Left hindlimb (tissue), 1 donor: ENCODE data around the gene ZXDC.
A peak's percentile ranks its signal among the peaks of the same experiment; 100 is the strongest.

Experiments used
- DNase-seq: peaks from one replicate; pipeline ENCODE4 v3.0.0-alpha.2; 2018

ZXDC gene

GRCh38 chr3:126413693-126414080 is 62.0 kb downstream of the ZXDC start:
- DNase-seq = no peak

- DNase-seq = no peak
Observed at GRCh38 chr3:126412841-126413692, 62.6 kb downstream of the ZXDC start.

GRCh38 chr3:126408099-126408498 is 67.6 kb downstream of the ZXDC start:
- no peak for DNase-seq

- DNase-seq = no peak
Observed at GRCh38 chr3:126407412-126408044, 68.2 kb downstream of the ZXDC start.

GRCh38 chr3:126406389-126407296 is 69.0 kb downstream of the ZXDC start:
- DNase-seq = no peak

- DNase-seq = no peak
Observed at GRCh38 chr3:126402666-126403302, 72.9 kb downstream of the ZXDC start.

GRCh38 chr3:126402178-126402577 is 73.5 kb downstream of the ZXDC start:
- no peak for DNase-seq

- DNase-seq = no peak
Observed at GRCh38 chr3:126401611-126402160, 74.0 kb downstream of the ZXDC start.

- no peak for DNase-seq
Observed at GRCh38 chr3:126399756-126400155, 75.9 kb downstream of the ZXDC start.

- DNase-seq = no peak
Observed at GRCh38 chr3:126399351-126399735, 76.3 kb downstream of the ZXDC start.

- DNase-seq = no peak
Observed at GRCh38 chr3:126398423-126399350, 77.0 kb downstream of the ZXDC start.

GRCh38 chr3:126397610-126398422 is 77.9 kb downstream of the ZXDC start:
- DNase-seq = no peak

- no peak for DNase-seq
Observed at GRCh38 chr3:126396536-126396935, 79.2 kb downstream of the ZXDC start.

GRCh38 chr3:126395846-126396513 is 79.7 kb downstream of the ZXDC start:
- DNase-seq = no peak

GRCh38 chr3:126394977-126395321 is 80.7 kb downstream of the ZXDC start:
- DNase-seq = no peak

- DNase-seq = peak; percentile 75
Observed at GRCh38 chr3:126394179-126394976, 81.3 kb downstream of the ZXDC start, which contains the start of gene CFAP100. Gene CFAP100 (plus strand): TSS chr3:126394909. CDS start chr3:126396001, 1,092 bp downstream.

GRCh38 chr3:126393563-126393962 is 82.1 kb downstream of the ZXDC start:
- DNase-seq = no peak

GRCh38 chr3:126392246-126392645 is 83.4 kb downstream of the ZXDC start:
- DNase-seq = no peak

GRCh38 chr3:126391631-126392030 is 84.1 kb downstream of the ZXDC start:
- DNase-seq = no peak
